Measurements from ENCODE around the gene CELSR2. TPM values are rescaled to one million over a fixed set of nuclear protein-coding genes. Genes with fewer than 3 reads are reported as not detected.

Gene CELSR2
- total RNA-seq, 6 experiments from 2014 or later = 1.3 to 3.3 (median 3.0) TPM

DNA sequence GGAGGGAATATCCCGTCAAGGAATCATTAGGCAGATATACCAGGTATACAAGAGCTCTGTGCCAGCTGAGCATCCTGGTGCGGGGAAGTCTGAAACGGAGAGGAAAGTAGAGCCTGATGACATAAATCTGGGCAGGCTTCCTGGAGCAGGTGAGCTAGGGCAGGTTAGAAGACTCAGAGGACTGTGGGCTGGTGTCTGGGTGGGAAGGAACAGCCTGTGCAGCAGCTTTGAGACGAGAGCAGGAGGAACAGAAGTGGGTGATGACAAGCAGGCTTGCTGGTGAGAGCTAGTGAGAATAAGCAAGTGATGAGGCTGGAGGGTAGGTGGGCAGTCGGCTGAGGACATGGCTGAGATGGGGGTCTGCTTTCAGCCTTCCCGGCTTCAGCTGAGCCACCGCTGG, 6.7 kb downstream of the CELSR2 start:
- DNase-seq (no peak), ATAC-seq (no peak)
- TF ChIP-seq POLR2A (IDR thresholded peaks at IDR 0.05) = no peak
- TF ChIP-seq, protein P1, sequence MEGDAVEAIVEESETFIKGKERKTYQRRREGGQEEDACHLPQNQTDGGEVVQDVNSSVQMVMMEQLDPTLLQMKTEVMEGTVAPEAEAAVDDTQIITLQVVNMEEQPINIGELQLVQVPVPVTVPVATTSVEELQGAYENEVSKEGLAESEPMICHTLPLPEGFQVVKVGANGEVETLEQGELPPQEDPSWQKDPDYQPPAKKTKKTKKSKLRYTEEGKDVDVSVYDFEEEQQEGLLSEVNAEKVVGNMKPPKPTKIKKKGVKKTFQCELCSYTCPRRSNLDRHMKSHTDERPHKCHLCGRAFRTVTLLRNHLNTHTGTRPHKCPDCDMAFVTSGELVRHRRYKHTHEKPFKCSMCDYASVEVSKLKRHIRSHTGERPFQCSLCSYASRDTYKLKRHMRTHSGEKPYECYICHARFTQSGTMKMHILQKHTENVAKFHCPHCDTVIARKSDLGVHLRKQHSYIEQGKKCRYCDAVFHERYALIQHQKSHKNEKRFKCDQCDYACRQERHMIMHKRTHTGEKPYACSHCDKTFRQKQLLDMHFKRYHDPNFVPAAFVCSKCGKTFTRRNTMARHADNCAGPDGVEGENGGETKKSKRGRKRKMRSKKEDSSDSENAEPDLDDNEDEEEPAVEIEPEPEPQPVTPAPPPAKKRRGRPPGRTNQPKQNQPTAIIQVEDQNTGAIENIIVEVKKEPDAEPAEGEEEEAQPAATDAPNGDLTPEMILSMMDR (IDR thresholded peaks at IDR 0.05) = no peak
- Histone ChIP-seq H3K9me3 (no peaks in the 10 kb centered on the region), H3K36me3 (no peaks in the 10 kb centered on the region), H3K4me1 (no peaks in the 10 kb centered on the region), H3K27ac (no peak overlapping the region), H3K4me3 (no peak overlapping the region), H3K27me3 (no peaks in the 10 kb centered on the region)
- intact Hi-C loops (cut with DNase I) = no loop called here
- 74% methylated on average over 4 of the region's 7 CpGs for WGBS (ENCODE audit: insufficient coverage, low coverage, low lambda C conversion rate, missing lambda C conversion rate)

GRCh38 chr1:109256971-109257681, 7.8 kb downstream of the CELSR2 start:
- Histone ChIP-seq H3K9me3 (no peaks in the 10 kb centered on the region), H3K27me3 (no peaks in the 10 kb centered on the region), H3K4me3 (no peak overlapping the region), H3K36me3 (no peaks in the 10 kb centered on the region), H3K27ac (no peak overlapping the region), H3K4me1 (no peaks in the 10 kb centered on the region)
- intact Hi-C loops (cut with DNase I) = no loop called here
- WGBS (ENCODE audit: insufficient coverage, low coverage, low lambda C conversion rate, missing lambda C conversion rate) = 87% methylated on average over 5 of the region's 5 CpGs
- DNase-seq (no peak), ATAC-seq (no peak)
- no peak for TF ChIP-seq POLR2A (IDR thresholded peaks at IDR 0.05)
- TF ChIP-seq, protein P1 (IDR thresholded peaks at IDR 0.05) = no peak

DNA sequence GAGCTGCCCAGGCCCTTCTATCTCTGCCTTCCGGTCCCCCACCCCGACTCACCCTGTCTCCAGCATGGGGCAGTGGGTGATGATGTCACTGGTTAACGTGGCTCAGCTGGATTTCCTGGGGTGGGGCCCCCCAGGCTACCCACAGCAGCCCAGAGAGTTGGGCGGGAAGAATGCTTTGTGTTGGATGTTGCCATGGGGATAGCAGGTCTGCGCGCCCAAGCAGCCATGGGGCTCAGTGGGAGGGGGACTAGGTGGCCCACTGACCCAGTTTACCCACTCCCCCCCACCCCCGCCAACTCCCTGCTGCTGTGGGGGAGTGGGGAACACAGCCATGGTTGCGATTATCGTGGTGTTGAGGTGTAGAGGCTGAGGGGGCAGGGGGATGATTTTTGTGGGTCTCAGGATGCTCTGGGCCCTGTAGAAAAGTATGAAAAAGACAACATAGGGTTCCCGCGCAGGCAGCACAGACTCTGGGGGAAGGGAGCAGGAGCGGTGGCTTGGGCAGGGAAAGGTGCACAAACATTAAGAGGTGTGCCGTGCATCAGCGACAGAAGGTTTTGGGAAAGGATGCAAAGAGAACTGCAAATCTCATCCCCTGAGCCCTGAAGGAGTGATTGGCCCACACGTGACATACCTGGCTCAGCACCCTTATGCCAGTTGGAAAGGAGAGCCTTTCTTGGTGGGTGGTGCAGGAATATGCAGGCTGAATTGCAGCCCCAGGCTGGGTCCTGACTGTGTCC, 8.5 kb downstream of the CELSR2 start:
- Histone ChIP-seq H3K4me3 (no peak overlapping the region), H3K4me1 (no peaks in the 10 kb centered on the region), H3K9me3 (no peaks in the 10 kb centered on the region), H3K27ac (no peak overlapping the region), H3K27me3 (no peaks in the 10 kb centered on the region), H3K36me3 (no peaks in the 10 kb centered on the region)
- intact Hi-C loops (cut with DNase I) = no loop called here
- ATAC-seq (no peak), DNase-seq (no peak)
- WGBS (ENCODE audit: insufficient coverage, low coverage, low lambda C conversion rate, missing lambda C conversion rate) = 77% methylated on average over 12 of the region's 15 CpGs
- TF ChIP-seq, protein P1 (IDR thresholded peaks at IDR 0.05) = no peak
- no peak for TF ChIP-seq POLR2A (IDR thresholded peaks at IDR 0.05)

GRCh38 chr1:109258481-109259466, 9.4 kb downstream of the CELSR2 start:
- ATAC-seq (no peak), DNase-seq (no peak)
- H3K27ac ChIP-seq = no peak overlapping the region
- no peak overlapping the region for H3K4me3 ChIP-seq
- H3K4me1 ChIP-seq = no peaks in the 10 kb centered on the region
- 89% methylated on average over 28 of the region's 69 CpGs for WGBS (ENCODE audit: insufficient coverage, low coverage, low lambda C conversion rate, missing lambda C conversion rate)
- H3K27me3 ChIP-seq = no peaks in the 10 kb centered on the region
- intact Hi-C loops (cut with DNase I) = no loop called here
- no peaks in the 10 kb centered on the region for H3K36me3 ChIP-seq
- no peaks in the 10 kb centered on the region for H3K9me3 ChIP-seq
- TF ChIP-seq, protein P1 (IDR thresholded peaks at IDR 0.05) = no peak
- no peak for TF ChIP-seq POLR2A (IDR thresholded peaks at IDR 0.05)

All from right lobe of liver (tissue), 6 donors.